Measurements from ENCODE around the gene NRP2.

Gene NRP2

DNA sequence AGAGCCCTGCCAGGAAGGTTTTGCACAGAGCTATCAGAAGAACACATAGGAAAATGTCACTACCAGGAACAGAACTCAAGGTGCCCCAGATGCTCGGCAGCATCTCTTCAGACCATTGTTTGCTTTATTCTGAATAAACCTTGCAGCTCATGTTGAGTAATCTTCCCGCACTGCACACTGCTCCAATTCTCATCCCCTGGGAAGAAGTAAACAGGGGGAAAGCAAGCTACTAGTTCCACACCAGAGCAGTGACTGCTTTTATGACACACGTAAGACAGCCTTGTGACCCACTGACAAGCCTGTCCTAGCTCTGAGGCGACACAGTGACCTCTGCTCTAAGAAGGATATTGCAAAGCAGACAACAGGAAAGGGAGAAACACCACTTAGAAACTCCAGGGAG, 44.2 kb downstream of the NRP2 start:
- peaks cover 9% of the 10 kb centered on the region for H3K4me1 ChIP-seq (ENCODE audit: control insufficient read depth, low read length)
- H3K36me3 ChIP-seq (ENCODE audit: control insufficient read depth, low read length), result no peaks in the 10 kb centered on the region
- H3F3A ChIP-seq (ENCODE audit: control insufficient read depth, insufficient read depth), result no peaks in the 10 kb centered on the region
- TF ChIP-seq CTCF (IDR thresholded peaks at IDR 0.05; ENCODE audit: low read depth, low read length, poor library complexity, severe bottlenecking) (no peak), EZH2phosphoT487 (IDR thresholded peaks at IDR 0.05; ENCODE audit: borderline replicate concordance, low read length) (no peak)
- H3K27ac ChIP-seq (ENCODE audit: low read depth, low read length), result no peak overlapping the region
- H3K79me2 ChIP-seq (ENCODE audit: control insufficient read depth, low read length), result no peaks in the 10 kb centered on the region
- H4K20me1 ChIP-seq (ENCODE audit: control insufficient read depth, insufficient read depth, low read depth, low read length), result no peaks in the 10 kb centered on the region
- no peaks in the 10 kb centered on the region for H3K9me2 ChIP-seq (replicated peaks; ENCODE audit: control insufficient read depth, low read length)
- H3K4me3 ChIP-seq (ENCODE audit: low read length), result no peak overlapping the region
- no peaks in the 10 kb centered on the region for H3K9me3 ChIP-seq (ENCODE audit: control insufficient read depth, insufficient read depth, low read length)
- no peak overlapping the region for H3K4me2 ChIP-seq (ENCODE audit: low read length)
- H3K27me3 ChIP-seq (ENCODE audit: control insufficient read depth, low read length), result no peaks in the 10 kb centered on the region

DNA sequence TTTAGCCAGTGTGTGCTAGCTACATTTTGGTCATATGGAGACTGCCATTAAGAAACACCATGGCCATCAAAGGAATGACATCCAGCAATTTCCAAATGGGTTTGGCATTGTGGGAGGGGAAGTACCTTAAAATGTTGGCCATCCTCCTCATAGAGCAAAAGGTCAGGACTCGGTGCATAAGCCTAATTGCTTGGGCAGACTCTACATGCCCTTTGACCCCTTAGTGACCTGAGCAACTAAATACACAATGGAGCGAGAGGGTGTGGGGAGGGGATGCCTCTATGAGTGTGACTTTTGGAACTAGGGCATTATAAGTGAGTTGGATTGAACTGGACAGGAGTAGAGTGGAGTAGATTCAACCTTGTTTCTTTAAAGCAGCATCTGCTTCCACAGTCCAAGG, 44.9 kb downstream of the NRP2 start:
- Histone ChIP-seq H3K79me2 (ENCODE audit: control insufficient read depth, low read length) (no peaks in the 10 kb centered on the region), H4K20me1 (ENCODE audit: control insufficient read depth, insufficient read depth, low read depth, low read length) (no peaks in the 10 kb centered on the region), H3K4me1 (ENCODE audit: control insufficient read depth, low read length) (peaks cover 3% of the 10 kb centered on the region), H3F3A (ENCODE audit: control insufficient read depth, insufficient read depth) (no peaks in the 10 kb centered on the region), H3K4me2 (ENCODE audit: low read length) (no peak overlapping the region), H3K4me3 (ENCODE audit: low read length) (no peak overlapping the region), H3K9me2 (replicated peaks; ENCODE audit: control insufficient read depth, low read length) (no peaks in the 10 kb centered on the region), H3K27ac (ENCODE audit: low read depth, low read length) (no peak overlapping the region), H3K36me3 (ENCODE audit: control insufficient read depth, low read length) (no peaks in the 10 kb centered on the region), H3K9me3 (ENCODE audit: control insufficient read depth, insufficient read depth, low read length) (no peaks in the 10 kb centered on the region), H3K27me3 (ENCODE audit: control insufficient read depth, low read length) (no peaks in the 10 kb centered on the region)
- TF ChIP-seq EZH2phosphoT487 (IDR thresholded peaks at IDR 0.05; ENCODE audit: borderline replicate concordance, low read length) (no peak), CTCF (IDR thresholded peaks at IDR 0.05; ENCODE audit: low read depth, low read length, poor library complexity, severe bottlenecking) (no peak)

GRCh38 chr2:205728366-205728765, 46.1 kb downstream of the NRP2 start:
- no peak overlapping the region for H3K27ac ChIP-seq (ENCODE audit: low read depth, low read length)
- H3K4me3 ChIP-seq (ENCODE audit: low read length), result no peak overlapping the region
- H3K27me3 ChIP-seq (ENCODE audit: control insufficient read depth, low read length), result no peaks in the 10 kb centered on the region
- no peaks in the 10 kb centered on the region for H3K4me1 ChIP-seq (ENCODE audit: control insufficient read depth, low read length)
- H3K9me3 ChIP-seq (ENCODE audit: control insufficient read depth, insufficient read depth, low read length), result no peaks in the 10 kb centered on the region
- no peaks in the 10 kb centered on the region for H3K79me2 ChIP-seq (ENCODE audit: control insufficient read depth, low read length)
- no peaks in the 10 kb centered on the region for H3K36me3 ChIP-seq (ENCODE audit: control insufficient read depth, low read length)
- no peak overlapping the region for H3K4me2 ChIP-seq (ENCODE audit: low read length)
- TF ChIP-seq EZH2phosphoT487 (IDR thresholded peaks at IDR 0.05; ENCODE audit: borderline replicate concordance, low read length) (no peak), CTCF (IDR thresholded peaks at IDR 0.05; ENCODE audit: low read depth, low read length, poor library complexity, severe bottlenecking) (no peak)
- H4K20me1 ChIP-seq (ENCODE audit: control insufficient read depth, insufficient read depth, low read depth, low read length), result no peaks in the 10 kb centered on the region
- no peaks in the 10 kb centered on the region for H3F3A ChIP-seq (ENCODE audit: control insufficient read depth, insufficient read depth)
- H3K9me2 ChIP-seq (replicated peaks; ENCODE audit: control insufficient read depth, low read length), result no peaks in the 10 kb centered on the region

GRCh38 chr2:205730191-205730590, 47.9 kb downstream of the NRP2 start:
- Histone ChIP-seq H4K20me1 (ENCODE audit: control insufficient read depth, insufficient read depth, low read depth, low read length) (no peaks in the 10 kb centered on the region), H3K36me3 (ENCODE audit: control insufficient read depth, low read length) (no peaks in the 10 kb centered on the region), H3K4me3 (ENCODE audit: low read length) (no peak overlapping the region), H3K27ac (ENCODE audit: low read depth, low read length) (no peak overlapping the region), H3K9me3 (ENCODE audit: control insufficient read depth, insufficient read depth, low read length) (no peaks in the 10 kb centered on the region), H3K4me2 (ENCODE audit: low read length) (no peak overlapping the region), H3K4me1 (ENCODE audit: control insufficient read depth, low read length) (no peaks in the 10 kb centered on the region), H3K79me2 (ENCODE audit: control insufficient read depth, low read length) (no peaks in the 10 kb centered on the region), H3K27me3 (ENCODE audit: control insufficient read depth, low read length) (no peaks in the 10 kb centered on the region), H3K9me2 (replicated peaks; ENCODE audit: control insufficient read depth, low read length) (no peaks in the 10 kb centered on the region), H3F3A (ENCODE audit: control insufficient read depth, insufficient read depth) (no peaks in the 10 kb centered on the region)
- TF ChIP-seq CTCF (IDR thresholded peaks at IDR 0.05; ENCODE audit: low read depth, low read length, poor library complexity, severe bottlenecking), result no peak
- no peak for TF ChIP-seq EZH2phosphoT487 (IDR thresholded peaks at IDR 0.05; ENCODE audit: borderline replicate concordance, low read length)

Data from DOHH2 (cell line).